NCI-H345 treated with DMSO at 0.1 percent for 48 hours (cell line): Measurements from ENCODE around the gene TMPRSS11A.

Source experiments
- DNase-seq: peaks from one replicate; lab custom pipeline; 2025; ENCODE audit not compliant: unreplicated experiment; lab: John Stamatoyannopoulos, UW

Gene TMPRSS11A

GRCh38 chr4:67963356-67963755 is at the start of gene TMPRSS11A:
Gene TMPRSS11A (minus strand): TSS chr4:67963493. CDS start chr4:67963393, 100 bp downstream.
- DNase-seq = no peak

- no peak for DNase-seq
Measured at GRCh38 chr4:68011684-68012083, 48.4 kb upstream of the TMPRSS11A start.

- DNase-seq = no peak
Measured at GRCh38 chr4:68002906-68003305, 39.6 kb upstream of the TMPRSS11A start.

- no peak for DNase-seq
Measured at GRCh38 chr4:67996127-67996526, 32.8 kb upstream of the TMPRSS11A start.

GRCh38 chr4:67988991-67989390 is 25.7 kb upstream of the TMPRSS11A start:
- DNase-seq = no peak

GRCh38 chr4:67983333-67983732 is 20.0 kb upstream of the TMPRSS11A start:
- no peak for DNase-seq

- DNase-seq = no peak
Measured at GRCh38 chr4:67980512-67980911, 17.2 kb upstream of the TMPRSS11A start.

GRCh38 chr4:67973608-67974007 is 10.3 kb upstream of the TMPRSS11A start:
- DNase-seq = no peak

- no peak for DNase-seq
Measured at GRCh38 chr4:67954890-67955289, 8.4 kb downstream of the TMPRSS11A start.

- DNase-seq = no peak
Measured at GRCh38 chr4:67941074-67941473, 22.2 kb downstream of the TMPRSS11A start.

- no peak for DNase-seq
Measured at GRCh38 chr4:67940506-67940905, 22.8 kb downstream of the TMPRSS11A start.

GRCh38 chr4:67939195-67939594 is 24.1 kb downstream of the TMPRSS11A start:
- no peak for DNase-seq

- DNase-seq = no peak
Measured at GRCh38 chr4:67935888-67936287, 27.4 kb downstream of the TMPRSS11A start.

GRCh38 chr4:67934628-67935027 is 28.7 kb downstream of the TMPRSS11A start:
- peak; percentile 31 for DNase-seq

GRCh38 chr4:67933755-67934154 is 29.5 kb downstream of the TMPRSS11A start:
- no peak for DNase-seq

- no peak for DNase-seq
Measured at GRCh38 chr4:67933038-67933437, 30.3 kb downstream of the TMPRSS11A start.

- DNase-seq = no peak
Measured at GRCh38 chr4:67931256-67931655, 32.0 kb downstream of the TMPRSS11A start.

- no peak for DNase-seq
Measured at GRCh38 chr4:67929426-67929825, 33.9 kb downstream of the TMPRSS11A start.

- DNase-seq = no peak
Measured at GRCh38 chr4:67928546-67928945, 34.7 kb downstream of the TMPRSS11A start.

GRCh38 chr4:67927251-67927650 is 36.0 kb downstream of the TMPRSS11A start:
- no peak for DNase-seq

GRCh38 chr4:67926485-67926884 is 36.8 kb downstream of the TMPRSS11A start:
- no peak for DNase-seq

GRCh38 chr4:67922697-67923096 is 40.6 kb downstream of the TMPRSS11A start:
- no peak for DNase-seq

GRCh38 chr4:67918428-67918827 is 44.9 kb downstream of the TMPRSS11A start:
- no peak for DNase-seq
